Measurements from ENCODE around the gene ADK. TPM values are rescaled to one million over a fixed set of nuclear protein-coding genes. Genes with fewer than 3 reads are reported as not detected.

Gene ADK
- total and polyA plus RNA-seq, 2 of the 13 experiments (the other 11 are each of a cell fraction or from before 2014, with no cell fraction given) = 48.6 to 79.1 TPM

GRCh38 chr10:74150990-74151878 is at the start of gene ADK (continued):
- TF ChIP-seq HNF1B (CRISPR knock-in tag; IDR thresholded peaks at IDR 0.05) = no peak
- no peak for TF ChIP-seq ZNF576 (CRISPR knock-in tag; IDR thresholded peaks at IDR 0.05)
- peak; percentile 83 for TF ChIP-seq ZNF350 (CRISPR knock-in tag; IDR thresholded peaks at IDR 0.05; ENCODE audit: borderline replicate concordance, low read depth)
- no peak; the same call in 1 of the 2 replicates for TF ChIP-seq ZNF839 (CRISPR knock-in tag; IDR thresholded peaks at IDR 0.05; ENCODE audit: borderline replicate concordance)
- no peak for TF ChIP-seq ZFP37 (CRISPR knock-in tag; IDR thresholded peaks at IDR 0.05; ENCODE audit: borderline replicate concordance)
- 0 out of 2 replicates have a peak, but pooled peaks have one; percentile 72 for TF ChIP-seq ZNF251 (CRISPR knock-in tag; IDR thresholded peaks at IDR 0.05)
- TF ChIP-seq RBFOX2 (IDR thresholded peaks at IDR 0.05; ENCODE audit: low read depth, low read length) = peak; percentile 81
- TF ChIP-seq ZBTB37 (CRISPR knock-in tag; IDR thresholded peaks at IDR 0.05) = peak; percentile 13; the same call in 1 of the 2 replicates
- TF ChIP-seq ZNF761 (CRISPR knock-in tag; conservative IDR thresholded peaks at IDR 0.05) = 0 out of 2 replicates have a peak, but pooled peaks have one; percentile 55
- peak; percentile 96 for TF ChIP-seq MXD1 (CRISPR knock-in tag; IDR thresholded peaks at IDR 0.05)
- TF ChIP-seq SMARCE1 (IDR thresholded peaks at IDR 0.05; ENCODE audit: borderline replicate concordance) = no peak
- TF ChIP-seq SMAD3 (CRISPR knock-in tag; IDR thresholded peaks at IDR 0.05) = peak; percentile 13; the same call in 1 of the 2 replicates
- no peak for TF ChIP-seq SIX4 (CRISPR knock-in tag; IDR thresholded peaks at IDR 0.05)
- TF ChIP-seq ZNF142 (CRISPR knock-in tag; IDR thresholded peaks at IDR 0.05) = 0 out of 2 replicates have a peak, but pooled peaks have one; percentile 63
- no peak for TF ChIP-seq ZSCAN12 (CRISPR knock-in tag; IDR thresholded peaks at IDR 0.05)
- TF ChIP-seq ZBTB14 (CRISPR knock-in tag; IDR thresholded peaks at IDR 0.05) = peak; percentile 35
- TF ChIP-seq ZNF12 (CRISPR knock-in tag; IDR thresholded peaks at IDR 0.05) = 0 out of 2 replicates have a peak, but pooled peaks have one; percentile 25
